SIG-M5 treated with dmso at 0.1 percent for 504 hours (cell line): ENCODE results near the gene TNFSF15.
A peak's percentile ranks its signal among the peaks of the same experiment; 100 is the strongest.

ENCODE experiments used
- DNase-seq: peaks from one replicate; lab custom pipeline; 2025; ENCODE audit not compliant: unreplicated experiment; lab: John Stamatoyannopoulos, UW

The TNFSF15 gene

GRCh38 chr9:114825126-114825795, 19.4 kb upstream of the TNFSF15 start:
- no peak for DNase-seq

- no peak for DNase-seq
These were observed 18.3 kb upstream of the TNFSF15 start for GRCh38 chr9:114824110-114824509.

GRCh38 chr9:114823441-114823840, 17.6 kb upstream of the TNFSF15 start:
- no peak for DNase-seq

- DNase-seq, result no peak
These were observed 16.9 kb upstream of the TNFSF15 start for GRCh38 chr9:114822708-114823107.

GRCh38 chr9:114820776-114821501, 15.1 kb upstream of the TNFSF15 start:
- no peak for DNase-seq

GRCh38 chr9:114818178-114818577, 12.3 kb upstream of the TNFSF15 start:
- no peak for DNase-seq

GRCh38 chr9:114813717-114814418, 8.0 kb upstream of the TNFSF15 start:
- no peak for DNase-seq

- DNase-seq, result no peak
These were observed 6.3 kb upstream of the TNFSF15 start for GRCh38 chr9:114811966-114812636.

- DNase-seq, result no peak
These were observed 5.5 kb upstream of the TNFSF15 start for GRCh38 chr9:114811301-114811700.

GRCh38 chr9:114810614-114811013, 4.8 kb upstream of the TNFSF15 start:
- DNase-seq, result no peak

GRCh38 chr9:114806526-114806900, 674 bp upstream of the TNFSF15 start:
- DNase-seq, result no peak

GRCh38 chr9:114804505-114804904, 1.3 kb downstream of the TNFSF15 start:
- peak; percentile 43 for DNase-seq

- DNase-seq, result no peak
These were observed 2.2 kb downstream of the TNFSF15 start for GRCh38 chr9:114803479-114804265.

- DNase-seq, result no peak
These were observed 5.9 kb downstream of the TNFSF15 start for GRCh38 chr9:114799925-114800324.

- no peak for DNase-seq
These were observed 6.4 kb downstream of the TNFSF15 start for GRCh38 chr9:114799441-114799840.

- no peak for DNase-seq
These were observed 6.9 kb downstream of the TNFSF15 start for GRCh38 chr9:114798780-114799427.

GRCh38 chr9:114798101-114798500, 7.7 kb downstream of the TNFSF15 start:
- DNase-seq, result no peak

GRCh38 chr9:114792396-114792795, 13.4 kb downstream of the TNFSF15 start:
- no peak for DNase-seq

GRCh38 chr9:114791736-114792135, 14.1 kb downstream of the TNFSF15 start:
- no peak for DNase-seq

GRCh38 chr9:114791312-114791711, 14.5 kb downstream of the TNFSF15 start:
- DNase-seq, result no peak
